ENCODE measurements around the gene PABPN1L. TPM values are rescaled to one million over a fixed set of nuclear protein-coding genes. Genes with fewer than 3 reads are reported as not detected.

Gene PABPN1L
- total RNA-seq, 1 donor from 2014 or later, result not detected

DNA sequence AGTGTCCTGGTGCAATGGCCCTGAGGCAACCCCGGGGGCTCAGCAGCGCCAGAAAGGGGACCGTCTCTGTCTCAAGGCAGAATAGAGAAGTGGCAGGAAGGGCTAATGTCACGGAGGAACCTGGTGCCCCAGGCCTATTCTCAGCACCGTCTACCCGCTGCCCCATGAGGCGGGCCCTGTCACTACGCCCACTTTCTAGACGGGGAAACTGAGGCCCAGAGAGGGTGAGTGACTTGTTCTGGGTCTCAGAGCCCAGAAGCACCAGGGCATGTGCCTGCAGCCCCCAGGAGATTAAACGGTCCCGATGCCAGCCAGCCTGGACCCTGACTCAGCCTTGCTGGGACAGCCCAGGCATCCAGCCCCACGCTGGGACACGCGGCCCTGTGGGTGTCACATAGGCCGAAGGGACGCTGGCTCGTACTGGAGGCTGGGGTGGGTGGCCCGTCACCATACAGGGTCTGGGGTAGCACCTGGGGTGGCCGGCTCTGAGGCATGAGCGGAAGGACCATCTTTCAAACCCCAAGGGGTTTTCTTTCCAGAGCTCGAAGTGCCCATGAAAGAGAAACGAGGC lies 40.2 kb upstream of the PABPN1L start:
- Mint-ChIP-seq H3K27ac (no peak overlapping the region), H3K4me3 (no peak overlapping the region), H3K4me1 (no peaks in the 10 kb centered on the region), H3K9me3 (no peaks in the 10 kb centered on the region), H3K27me3 (no peaks in the 10 kb centered on the region), H3K36me3 (ENCODE audit: low read depth) (no peaks in the 10 kb centered on the region)
- DNase-seq, result no peak
- intact Hi-C loops (cut with micrococcal nuclease), result no loop called here

DNA sequence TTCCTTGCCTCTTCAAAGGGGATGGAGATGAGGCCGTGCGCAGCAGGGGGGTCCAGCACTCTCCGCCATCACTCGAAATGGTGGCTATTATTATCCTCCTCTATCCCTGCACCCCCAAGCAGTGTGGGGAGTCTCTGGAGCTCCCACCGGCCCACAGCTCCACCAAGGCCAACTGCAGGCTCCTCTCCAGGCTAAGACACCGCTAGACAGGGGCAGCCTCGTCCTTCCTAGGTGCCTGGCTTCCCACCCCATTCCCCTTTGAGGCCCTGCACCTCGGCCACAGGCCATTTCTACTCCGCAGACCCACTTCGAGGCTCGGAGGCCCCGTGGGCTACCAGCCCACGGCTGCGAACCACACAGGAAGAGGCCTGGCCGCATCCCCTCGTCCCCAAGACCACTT lies 39.6 kb upstream of the PABPN1L start:
- no peaks in the 10 kb centered on the region for H3K9me3 Mint-ChIP-seq
- no peaks in the 10 kb centered on the region for H3K36me3 Mint-ChIP-seq (ENCODE audit: low read depth)
- no peak overlapping the region for H3K4me3 Mint-ChIP-seq
- no peak for DNase-seq
- no peaks in the 10 kb centered on the region for H3K27me3 Mint-ChIP-seq
- intact Hi-C loops (cut with micrococcal nuclease), result no loop called here
- H3K27ac Mint-ChIP-seq, result no peak overlapping the region
- H3K4me1 Mint-ChIP-seq, result no peaks in the 10 kb centered on the region

DNA sequence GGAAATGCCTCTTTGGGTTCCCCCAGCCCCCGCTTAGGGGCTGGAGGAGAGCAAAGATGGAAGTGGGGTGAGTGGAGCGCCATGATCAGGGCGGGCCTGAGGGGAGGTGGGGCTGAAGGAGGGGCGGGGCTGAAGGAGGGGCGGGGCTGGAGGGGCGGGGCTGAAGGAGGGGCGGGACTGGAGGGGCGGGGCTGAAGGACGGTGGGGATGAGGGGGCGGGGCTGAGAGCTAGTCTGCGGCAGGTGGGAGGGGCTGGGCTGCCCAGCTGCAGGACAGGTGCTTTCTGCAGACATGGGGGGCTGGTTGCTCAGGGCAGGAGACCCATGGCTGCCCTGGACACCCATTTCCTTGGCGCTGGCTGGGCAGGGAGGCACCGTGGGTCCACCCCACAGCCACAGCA lies 39.1 kb upstream of the PABPN1L start:
- H3K27me3 Mint-ChIP-seq, result no peaks in the 10 kb centered on the region
- no peak for DNase-seq
- H3K27ac Mint-ChIP-seq, result no peak overlapping the region
- intact Hi-C loops (cut with micrococcal nuclease), result no loop called here
- H3K9me3 Mint-ChIP-seq, result no peaks in the 10 kb centered on the region
- no peak overlapping the region for H3K4me3 Mint-ChIP-seq
- no peaks in the 10 kb centered on the region for H3K36me3 Mint-ChIP-seq (ENCODE audit: low read depth)
- no peaks in the 10 kb centered on the region for H3K4me1 Mint-ChIP-seq

DNA sequence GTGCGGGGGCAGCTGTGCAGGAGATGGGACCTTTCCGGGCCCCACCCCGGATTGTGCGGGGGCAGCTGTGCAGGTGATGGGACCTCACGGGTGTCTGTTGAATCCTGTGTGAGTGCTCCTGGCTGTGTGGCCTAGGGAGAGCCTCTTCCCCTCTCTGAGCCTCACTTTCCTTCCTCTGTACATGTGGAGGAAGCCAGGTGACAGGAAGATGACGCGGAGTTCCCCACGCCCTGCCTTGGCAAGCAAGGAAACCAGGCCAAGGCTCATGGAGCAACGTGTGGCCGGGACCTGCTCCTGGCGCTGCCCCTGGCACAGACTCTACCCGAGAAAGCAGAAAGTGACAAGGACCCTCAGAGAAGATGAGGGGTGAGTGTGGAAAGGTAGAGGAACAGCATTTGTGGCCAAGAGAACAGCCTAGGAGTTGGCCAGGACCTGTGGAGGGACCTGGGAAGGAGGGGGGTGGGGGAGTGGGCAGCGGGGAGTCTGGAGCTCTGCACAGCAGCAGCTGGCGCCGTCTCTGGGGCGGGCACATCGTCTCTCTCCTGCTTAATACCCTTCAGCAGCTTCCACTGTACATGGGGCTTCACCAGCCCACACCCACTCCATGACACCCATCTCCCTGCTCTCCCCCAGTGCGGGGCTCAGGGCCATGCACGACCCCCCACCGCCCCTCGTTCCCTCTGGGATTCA lies 38.4 kb upstream of the PABPN1L start:
- no peaks in the 10 kb centered on the region for H3K4me1 Mint-ChIP-seq
- H3K27me3 Mint-ChIP-seq, result no peaks in the 10 kb centered on the region
- H3K9me3 Mint-ChIP-seq, result no peaks in the 10 kb centered on the region
- DNase-seq, result no peak
- no peak overlapping the region for H3K4me3 Mint-ChIP-seq
- H3K36me3 Mint-ChIP-seq (ENCODE audit: low read depth), result no peaks in the 10 kb centered on the region
- H3K27ac Mint-ChIP-seq, result no peak overlapping the region
- intact Hi-C loops (cut with micrococcal nuclease), result no loop called here

DNA sequence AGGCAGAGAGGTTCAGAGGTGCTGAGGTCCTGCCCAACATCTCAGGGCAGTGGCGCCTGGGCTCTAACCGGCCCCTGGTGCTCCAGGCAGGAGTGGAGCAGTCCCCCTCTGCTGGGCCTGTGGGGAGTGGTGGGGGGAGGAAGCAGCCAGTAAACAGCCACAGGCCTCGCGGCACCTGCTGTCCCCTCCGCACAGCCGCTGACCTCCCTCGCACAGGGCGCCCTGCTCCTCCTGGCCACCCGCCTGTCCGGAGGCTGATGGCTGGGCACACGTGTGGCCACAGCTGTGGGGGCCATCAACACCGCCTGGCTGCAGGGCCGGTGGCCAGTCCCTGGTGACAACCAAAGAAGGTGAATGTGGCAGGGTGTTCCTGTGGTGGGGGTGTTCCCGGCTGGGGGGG lies 36.8 kb upstream of the PABPN1L start:
- intact Hi-C loops (cut with micrococcal nuclease), result no loop called here
- Mint-ChIP-seq H3K4me1 (no peaks in the 10 kb centered on the region), H3K36me3 (ENCODE audit: low read depth) (no peaks in the 10 kb centered on the region)

DNA sequence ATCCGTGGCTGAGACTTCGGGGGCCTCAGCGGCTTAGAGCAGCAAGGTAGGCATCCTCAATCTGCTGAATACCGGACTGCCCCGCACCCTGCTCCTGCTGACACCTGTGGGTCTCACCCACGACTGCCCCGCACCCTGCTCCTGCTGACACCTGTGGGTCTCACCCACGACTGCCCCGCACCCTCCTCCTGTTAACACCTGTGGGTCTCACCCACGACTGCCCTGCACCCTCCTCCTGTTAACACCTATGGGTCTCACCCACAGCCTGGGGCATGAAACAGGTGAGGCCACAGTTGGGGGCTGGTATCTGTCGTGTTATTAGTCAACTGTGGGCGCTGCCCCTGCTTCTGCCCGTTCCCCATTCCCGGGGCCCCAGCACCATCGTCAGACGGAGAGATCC lies 36.3 kb upstream of the PABPN1L start:
- no peak for DNase-seq
- Mint-ChIP-seq H3K9me3 (no peaks in the 10 kb centered on the region), H3K27ac (no peak overlapping the region), H3K36me3 (ENCODE audit: low read depth) (no peaks in the 10 kb centered on the region), H3K4me3 (no peak overlapping the region), H3K27me3 (no peaks in the 10 kb centered on the region), H3K4me1 (no peaks in the 10 kb centered on the region)
- intact Hi-C loops (cut with micrococcal nuclease), result no loop called here

More for the DNA sequence above, 36.8 kb upstream of the PABPN1L start:
- no peak overlapping the region for H3K4me3 Mint-ChIP-seq
- H3K9me3 Mint-ChIP-seq, result no peaks in the 10 kb centered on the region
- DNase-seq, result no peak
- H3K27me3 Mint-ChIP-seq, result no peaks in the 10 kb centered on the region
- H3K27ac Mint-ChIP-seq, result no peak overlapping the region

DNA sequence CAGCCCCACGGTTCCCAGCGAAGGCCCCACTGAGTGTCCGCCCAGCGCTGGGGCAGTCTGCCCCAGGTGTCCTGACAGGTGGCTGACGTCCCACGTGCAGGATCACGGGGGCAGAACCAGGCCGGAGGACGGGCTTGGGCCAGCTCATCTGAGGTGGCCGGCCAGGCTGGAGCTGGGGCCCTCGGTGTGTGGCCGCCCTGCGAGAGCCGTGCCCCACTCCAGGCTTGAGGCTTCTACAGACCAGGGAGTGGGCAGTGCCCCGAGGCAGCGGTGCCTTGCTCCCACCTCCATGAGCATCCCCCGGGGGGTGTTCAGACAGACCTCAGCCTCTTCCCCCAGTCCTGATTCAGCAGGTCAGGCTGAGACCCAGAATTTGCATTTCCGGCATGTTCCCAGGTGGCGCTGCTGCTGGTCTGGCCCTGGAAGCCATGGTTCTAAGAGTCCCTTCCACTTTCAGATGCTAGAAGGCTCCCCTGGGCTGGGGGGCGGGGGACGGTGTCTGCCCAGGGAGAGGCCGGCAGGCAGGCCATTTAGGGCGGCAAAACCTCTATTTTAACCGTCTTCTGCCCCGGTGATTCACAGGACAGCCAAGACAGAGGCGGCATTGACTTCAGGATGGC lies 35.4 kb upstream of the PABPN1L start:
- intact Hi-C loops (cut with micrococcal nuclease), result no loop called here
- no peaks in the 10 kb centered on the region for H3K27me3 Mint-ChIP-seq
- no peak for DNase-seq
- no peak overlapping the region for H3K27ac Mint-ChIP-seq
- no peak overlapping the region for H3K4me3 Mint-ChIP-seq
- H3K36me3 Mint-ChIP-seq (ENCODE audit: low read depth), result no peaks in the 10 kb centered on the region
- H3K4me1 Mint-ChIP-seq, result no peaks in the 10 kb centered on the region
- H3K9me3 Mint-ChIP-seq, result no peaks in the 10 kb centered on the region

DNA sequence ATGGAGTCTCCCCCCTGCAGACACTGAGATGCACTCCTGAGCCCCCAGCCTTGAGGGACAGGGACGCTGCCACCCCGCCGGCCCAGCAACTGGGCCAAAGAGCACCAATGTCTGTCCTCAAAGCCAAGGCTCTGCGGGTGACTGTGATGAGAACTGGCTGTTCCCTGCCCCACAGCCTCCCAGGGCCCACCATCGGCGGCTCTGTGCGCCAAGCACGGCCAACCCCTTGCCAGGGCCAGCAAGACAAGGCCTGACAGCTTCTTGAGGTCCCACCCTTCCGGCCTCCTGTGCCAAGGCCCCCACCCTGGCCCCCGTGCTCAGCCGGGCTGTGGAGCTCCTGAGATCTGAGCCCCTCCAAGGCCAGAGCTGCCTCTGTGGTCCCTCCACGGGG lies 34.2 kb upstream of the PABPN1L start:
- no peaks in the 10 kb centered on the region for H3K9me3 Mint-ChIP-seq
- H3K4me3 Mint-ChIP-seq, result no peak overlapping the region
- no peak for DNase-seq
- H3K27ac Mint-ChIP-seq, result no peak overlapping the region
- intact Hi-C loops (cut with micrococcal nuclease), result no loop called here
- H3K27me3 Mint-ChIP-seq, result no peaks in the 10 kb centered on the region
- H3K36me3 Mint-ChIP-seq (ENCODE audit: low read depth), result no peaks in the 10 kb centered on the region
- no peaks in the 10 kb centered on the region for H3K4me1 Mint-ChIP-seq

DNA sequence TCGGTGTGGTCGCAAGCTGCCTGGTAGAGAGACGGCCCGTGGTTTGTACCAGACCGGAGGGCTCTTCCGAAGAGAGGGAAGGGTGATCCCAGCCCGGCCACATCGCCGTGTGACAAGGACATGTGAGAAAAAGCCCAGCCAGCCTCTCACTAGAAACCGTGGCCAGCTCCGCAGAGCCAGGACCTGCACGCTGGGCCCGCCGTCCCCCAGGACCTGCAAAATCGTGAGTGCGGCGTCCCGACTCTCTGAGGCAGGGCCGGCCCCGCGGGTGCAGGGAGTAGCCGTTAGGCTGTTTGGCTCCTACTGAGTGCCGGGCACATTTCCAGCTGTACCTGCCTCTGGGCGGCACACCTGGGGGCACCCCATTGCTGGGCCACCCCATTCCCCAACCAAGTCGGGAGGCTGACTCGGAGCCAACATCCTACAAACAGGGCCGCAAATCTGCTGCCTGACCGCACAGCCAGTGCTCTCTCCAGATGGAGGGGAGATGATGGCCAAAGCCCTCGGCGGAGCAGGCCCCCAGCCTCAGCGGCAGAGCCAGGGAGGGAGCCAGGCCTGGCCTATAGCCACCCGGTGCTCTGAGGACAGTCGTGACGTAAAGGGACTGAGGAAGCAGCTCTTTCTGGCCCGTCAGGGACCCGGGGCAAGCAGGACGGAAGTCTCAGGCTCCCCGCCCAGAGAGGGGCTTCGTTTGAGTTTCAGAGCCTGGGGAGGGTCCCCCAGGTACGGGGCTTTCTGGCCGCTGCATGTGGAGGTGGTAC lies 33.6 kb upstream of the PABPN1L start:
- no peaks in the 10 kb centered on the region for H3K36me3 Mint-ChIP-seq (ENCODE audit: low read depth)
- no peak overlapping the region for H3K4me3 Mint-ChIP-seq
- no peaks in the 10 kb centered on the region for H3K9me3 Mint-ChIP-seq
- H3K27me3 Mint-ChIP-seq, result no peaks in the 10 kb centered on the region
- intact Hi-C loops (cut with micrococcal nuclease), result no loop called here
- no peak overlapping the region for H3K27ac Mint-ChIP-seq
- DNase-seq, result no peak
- no peaks in the 10 kb centered on the region for H3K4me1 Mint-ChIP-seq

DNA sequence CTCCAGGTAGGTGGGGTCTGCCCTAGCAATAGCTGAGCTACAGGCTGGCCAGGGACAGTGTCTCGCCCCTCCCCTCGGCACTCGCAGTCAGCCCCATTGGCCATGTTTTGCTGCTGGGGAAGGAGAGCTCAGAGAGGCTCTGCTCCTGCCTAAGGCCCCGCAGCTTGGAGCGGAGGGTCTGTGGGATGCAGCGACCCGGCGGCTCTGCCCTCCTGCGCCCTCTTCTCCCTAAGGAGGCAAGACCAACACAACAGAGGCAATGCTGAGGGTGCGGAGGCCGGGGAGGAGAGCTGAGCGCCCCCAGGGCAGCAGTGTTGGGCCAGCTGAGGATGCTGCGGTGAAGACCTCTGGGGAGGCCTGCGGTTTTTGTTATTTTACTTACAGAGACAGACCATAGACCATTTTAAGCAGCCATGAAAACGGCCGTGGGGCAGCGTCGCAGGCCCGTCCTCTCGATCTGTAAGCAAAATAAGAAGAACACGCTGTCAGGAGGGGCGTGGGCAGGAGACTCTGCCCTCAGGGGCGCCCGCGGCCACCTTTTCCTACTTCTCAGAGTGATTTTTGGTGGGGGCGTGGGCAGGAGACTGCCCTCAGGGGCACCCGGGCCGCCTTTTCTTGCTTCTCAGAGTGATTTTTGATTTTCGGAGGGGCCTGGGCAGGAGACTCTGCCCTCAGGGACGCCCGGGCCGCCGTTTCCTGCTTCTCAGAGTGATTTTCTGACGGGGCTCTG lies 31.4 kb upstream of the PABPN1L start:
- no peak for DNase-seq
- intact Hi-C loops (cut with micrococcal nuclease), result no loop called here
- Mint-ChIP-seq H3K27me3 (no peaks in the 10 kb centered on the region), H3K36me3 (ENCODE audit: low read depth) (no peaks in the 10 kb centered on the region), H3K4me3 (no peak overlapping the region), H3K4me1 (no peaks in the 10 kb centered on the region), H3K27ac (no peak overlapping the region), H3K9me3 (no peaks in the 10 kb centered on the region)

DNA sequence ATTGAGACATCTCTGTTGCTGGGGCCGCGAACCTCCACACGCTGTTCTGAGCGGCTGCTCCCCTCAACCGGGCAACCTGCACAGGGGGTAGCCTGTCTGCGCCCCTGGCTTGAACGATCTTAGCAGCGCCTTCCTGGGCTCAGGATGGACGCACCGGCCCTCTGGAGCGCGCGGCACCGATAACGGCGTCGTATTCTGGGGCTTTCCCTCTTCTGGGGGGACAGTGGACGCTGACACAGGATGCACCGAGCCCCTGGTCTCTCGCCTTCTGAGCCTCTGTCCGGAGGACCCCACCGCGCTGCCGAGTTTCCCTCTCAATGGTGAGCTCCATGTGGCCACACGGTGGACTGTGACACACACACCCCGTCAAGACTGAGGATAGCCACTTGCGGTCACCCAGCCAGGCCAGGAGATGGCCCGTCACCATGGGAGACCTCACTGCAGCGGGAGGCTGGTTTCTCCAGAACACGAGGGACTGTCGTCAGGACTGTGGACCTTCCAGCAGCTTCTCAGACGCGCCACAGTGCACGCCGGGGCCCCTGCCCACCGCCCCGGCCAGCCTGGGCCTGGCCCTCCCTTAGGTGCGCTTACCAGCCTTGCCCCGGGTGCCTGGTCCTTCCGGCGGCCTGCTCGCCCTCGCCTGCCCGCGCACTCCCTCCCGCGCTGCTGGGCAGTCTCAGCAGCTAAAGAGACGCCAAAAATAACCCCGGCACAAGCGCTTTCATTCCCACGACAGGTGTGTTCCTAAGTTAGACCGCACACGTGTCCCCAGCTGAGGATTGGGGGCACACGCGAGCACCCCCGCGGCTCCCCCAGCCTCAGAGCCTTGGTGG lies 30.0 kb upstream of the PABPN1L start:
- no peak overlapping the region for H3K27ac Mint-ChIP-seq
- intact Hi-C loops (cut with micrococcal nuclease), result no loop called here
- H3K36me3 Mint-ChIP-seq (ENCODE audit: low read depth), result no peaks in the 10 kb centered on the region
- no peaks in the 10 kb centered on the region for H3K4me1 Mint-ChIP-seq
- DNase-seq, result no peak
- H3K4me3 Mint-ChIP-seq, result no peak overlapping the region
- H3K9me3 Mint-ChIP-seq, result no peaks in the 10 kb centered on the region
- no peaks in the 10 kb centered on the region for H3K27me3 Mint-ChIP-seq

DNA sequence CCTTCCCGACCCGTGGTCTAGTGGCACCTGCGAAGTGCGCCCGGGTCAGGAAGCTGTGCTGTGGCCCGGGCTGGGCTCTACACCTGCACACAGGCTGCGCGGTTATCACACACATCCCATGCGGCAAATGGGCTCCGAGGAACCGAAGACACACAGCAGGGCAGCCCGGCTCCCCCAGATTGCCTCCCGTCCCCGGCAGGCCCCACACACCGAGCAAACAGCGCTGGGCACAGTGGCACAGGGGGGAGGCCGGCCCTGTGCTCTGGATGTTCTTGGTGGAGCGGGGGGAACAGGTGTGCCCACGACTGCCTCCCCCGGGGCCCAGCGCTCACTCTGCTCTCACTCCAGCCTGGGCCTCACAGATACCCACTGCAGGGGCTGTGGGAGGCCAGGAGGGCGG lies 28.9 kb upstream of the PABPN1L start:
- Mint-ChIP-seq H3K36me3 (ENCODE audit: low read depth) (no peaks in the 10 kb centered on the region), H3K4me1 (no peaks in the 10 kb centered on the region), H3K27me3 (no peaks in the 10 kb centered on the region), H3K4me3 (no peak overlapping the region), H3K9me3 (no peaks in the 10 kb centered on the region), H3K27ac (no peak overlapping the region)
- intact Hi-C loops (cut with micrococcal nuclease), result no loop called here
- no peak for DNase-seq

DNA sequence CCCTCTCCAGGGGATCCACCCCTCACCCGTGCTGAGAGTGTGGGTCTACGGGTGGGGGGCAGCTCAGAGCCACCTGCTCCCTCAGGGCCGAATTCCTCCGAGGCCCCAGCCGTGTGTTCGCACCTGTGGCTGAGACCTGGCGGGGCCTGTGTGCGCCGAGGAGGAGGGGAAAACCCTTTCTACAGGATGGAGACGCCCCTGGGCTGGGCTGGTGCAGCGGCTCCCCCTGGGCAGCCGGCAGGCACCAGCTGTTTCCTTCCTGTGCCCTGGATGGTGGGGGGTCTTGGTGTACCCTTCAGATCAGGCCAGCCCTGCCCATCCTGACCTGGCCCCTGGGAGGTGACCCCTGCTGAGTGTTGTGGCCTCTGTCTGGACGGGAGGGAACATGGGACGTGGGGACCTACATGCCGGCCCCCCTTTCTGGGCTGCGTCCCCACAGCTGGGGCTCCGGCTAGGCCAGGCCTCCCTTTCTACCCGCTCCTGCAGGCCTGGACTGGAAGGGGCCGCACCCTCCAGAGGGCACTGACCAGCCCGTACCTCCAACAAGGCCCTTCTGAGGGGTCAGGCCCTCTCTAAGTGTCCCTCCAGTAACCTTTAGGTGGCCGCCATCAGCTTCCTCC lies 28.3 kb upstream of the PABPN1L start:
- H3K4me1 Mint-ChIP-seq, result no peaks in the 10 kb centered on the region
- no peak overlapping the region for H3K4me3 Mint-ChIP-seq
- no peaks in the 10 kb centered on the region for H3K27me3 Mint-ChIP-seq
- intact Hi-C loops (cut with micrococcal nuclease), result no loop called here
- H3K27ac Mint-ChIP-seq, result no peak overlapping the region
- no peaks in the 10 kb centered on the region for H3K9me3 Mint-ChIP-seq
- H3K36me3 Mint-ChIP-seq (ENCODE audit: low read depth), result no peaks in the 10 kb centered on the region
- no peak for DNase-seq
